HG02798 (cell line): ENCODE data around the gene ADPRHL1.
"Not testable (repeated sequence)": the region's sequence is repeated elsewhere in the genome, so short reads cannot be mapped to it uniquely, and the experiment has no call there.

Experiments
- ATAC-seq: cut with Tn5 transposase; IDR thresholded peaks from one replicate; pipeline ENCODE4 v1.9.1; 2021; ENCODE audit warnings: mild to moderate bottlenecking; ENCODE audit not compliant: unreplicated experiment, poor library complexity

The ADPRHL1 gene

GRCh38 chr13:113483081-113483480 is 29.8 kb upstream of the ADPRHL1 start:
- ATAC-seq, result no peak

GRCh38 chr13:113479179-113479578 is 25.9 kb upstream of the ADPRHL1 start:
- no peak for ATAC-seq

- no peak for ATAC-seq
Observed at GRCh38 chr13:113477724-113478123, 24.4 kb upstream of the ADPRHL1 start.

GRCh38 chr13:113476811-113477210 is 23.5 kb upstream of the ADPRHL1 start:
- no peak for ATAC-seq

DNA sequence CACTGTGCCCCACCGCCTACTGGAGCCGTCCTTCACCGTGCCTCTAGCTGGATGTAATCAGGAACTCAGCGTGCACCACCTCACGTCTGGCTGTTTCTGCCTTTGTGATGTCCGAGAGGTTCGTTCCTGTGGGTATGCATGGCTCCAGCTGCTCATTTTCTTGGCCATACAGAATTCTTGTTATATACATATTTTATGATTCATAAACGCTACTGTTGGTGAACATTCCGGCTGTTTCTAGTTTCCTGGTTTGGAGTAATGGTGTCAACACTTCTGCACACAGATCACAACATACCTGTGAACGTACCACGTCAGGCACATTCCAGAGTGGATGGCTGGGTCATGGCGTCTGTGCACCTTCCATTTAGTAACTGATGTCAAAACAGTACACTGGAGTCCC is 22.6 kb upstream of the ADPRHL1 start:
- no peak for ATAC-seq

- ATAC-seq, result no peak
Observed at GRCh38 chr13:113475280-113475679, 22.0 kb upstream of the ADPRHL1 start.

GRCh38 chr13:113474179-113474578 is 20.9 kb upstream of the ADPRHL1 start:
- ATAC-seq, result no peak

GRCh38 chr13:113472355-113473025 is 19.2 kb upstream of the ADPRHL1 start:
- ATAC-seq, result no peak

DNA sequence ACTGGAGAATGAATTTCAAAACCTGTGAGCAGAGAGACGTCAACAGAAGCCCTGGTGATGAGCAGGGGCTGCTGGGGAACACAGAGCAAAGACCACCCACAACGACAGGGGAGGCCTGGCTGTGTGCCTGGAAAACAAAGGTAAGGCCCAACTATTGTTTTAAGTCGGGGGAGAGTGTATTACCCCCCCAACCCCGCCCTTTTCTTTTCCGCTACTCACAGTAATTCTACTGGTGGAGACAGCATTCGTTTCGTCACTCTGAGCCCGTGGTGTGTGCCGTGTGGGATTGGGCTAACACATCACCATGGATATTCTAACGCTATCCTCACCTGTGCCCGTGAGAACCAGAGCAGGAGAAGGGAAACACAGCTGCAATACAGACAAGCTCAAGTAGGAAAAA is 18.6 kb upstream of the ADPRHL1 start:
- ATAC-seq, result no peak

- not testable (repeated sequence) for ATAC-seq
Observed at GRCh38 chr13:113470635-113471163, 17.4 kb upstream of the ADPRHL1 start.

DNA sequence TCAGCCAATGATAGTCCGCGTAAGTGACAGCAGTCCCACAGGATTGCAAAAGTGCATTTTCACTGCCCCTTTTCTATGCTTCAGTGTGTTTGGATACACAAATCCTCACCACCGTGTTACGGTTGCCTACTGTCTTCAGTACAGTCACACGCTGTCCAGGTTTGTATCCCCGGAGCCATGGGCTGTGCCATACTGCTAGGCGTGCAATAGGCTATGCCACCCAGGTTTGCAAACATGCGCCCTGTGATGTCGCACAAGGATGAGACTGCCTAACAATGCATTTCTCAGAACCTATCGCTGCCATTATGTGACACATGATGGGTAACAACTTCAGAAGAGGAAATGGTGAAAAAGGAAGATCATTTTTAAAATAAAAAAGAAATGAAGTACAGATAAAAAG is 16.8 kb upstream of the ADPRHL1 start:
- no peak for ATAC-seq

DNA sequence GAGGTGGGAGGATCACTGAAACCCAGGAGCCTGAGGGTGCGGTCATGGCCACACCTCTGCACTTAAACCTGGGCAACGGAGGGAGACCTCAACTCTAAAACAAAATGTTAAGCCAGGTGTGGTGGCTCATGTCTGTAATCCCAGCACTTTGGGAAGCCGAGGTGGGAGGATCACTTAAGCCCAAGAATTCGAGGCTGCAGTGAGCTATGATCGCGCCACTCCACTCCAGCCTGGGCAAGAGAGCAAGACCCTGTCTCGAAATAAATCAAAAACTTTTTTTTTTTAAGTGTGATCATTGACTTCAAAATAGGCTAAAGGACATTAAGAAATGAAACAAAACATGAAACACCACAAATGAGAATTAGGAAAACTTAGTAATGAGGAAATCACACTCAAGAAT is 16.3 kb upstream of the ADPRHL1 start:
- ATAC-seq, result no peak

DNA sequence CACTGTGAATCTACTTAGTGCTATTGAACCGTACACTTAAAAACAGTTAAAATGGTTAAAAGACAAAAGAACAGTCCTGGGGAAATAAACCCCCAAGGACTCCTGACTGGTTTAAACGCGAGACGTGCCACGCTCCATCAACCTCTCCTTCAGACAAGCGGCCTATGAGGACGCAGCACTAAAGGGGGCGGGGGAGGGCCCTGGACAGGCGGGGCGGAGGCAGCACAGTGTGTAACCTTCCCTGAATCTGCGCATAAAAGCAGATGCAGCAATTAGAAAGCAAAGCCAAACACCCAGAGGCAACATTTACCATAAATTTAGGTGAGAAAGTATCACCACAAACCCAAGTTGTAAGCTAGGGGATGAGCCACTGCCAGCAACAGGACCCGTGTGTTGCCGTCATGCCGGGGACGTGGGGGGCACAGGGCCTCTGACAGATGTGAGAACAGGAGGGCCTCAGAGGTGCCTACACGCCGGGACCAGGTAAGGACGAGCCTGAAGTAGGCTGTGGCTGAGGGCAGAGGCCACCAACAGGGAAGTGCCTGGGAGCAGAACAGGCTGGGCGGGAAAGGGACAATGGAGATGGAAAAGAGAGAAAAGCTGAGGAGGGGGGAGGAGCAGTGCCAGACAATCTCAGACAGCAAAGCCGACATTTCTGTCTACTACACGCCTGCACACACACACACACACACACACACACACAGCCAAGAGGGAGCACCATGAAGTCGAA is 15.3 kb upstream of the ADPRHL1 start:
- ATAC-seq, result no peak

DNA sequence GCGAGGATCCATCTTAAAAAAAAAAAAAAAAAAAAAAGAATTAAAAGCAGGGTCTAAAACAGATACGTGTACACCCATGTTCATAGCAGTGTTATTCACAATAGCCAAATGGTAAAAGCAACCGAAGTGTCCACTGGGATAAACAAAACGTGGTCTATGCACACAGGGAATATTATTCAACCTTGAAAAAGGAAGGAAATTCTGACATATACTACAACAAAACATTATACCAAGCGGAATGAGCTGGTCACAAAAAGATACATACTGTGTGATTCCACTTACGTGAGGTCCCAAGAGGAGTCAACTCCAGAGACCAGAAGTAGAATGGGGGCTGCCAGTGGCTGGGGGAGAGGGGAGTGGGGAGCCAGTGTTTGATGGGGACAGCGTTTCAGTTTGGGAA is 14.7 kb upstream of the ADPRHL1 start:
- ATAC-seq, result no peak

DNA sequence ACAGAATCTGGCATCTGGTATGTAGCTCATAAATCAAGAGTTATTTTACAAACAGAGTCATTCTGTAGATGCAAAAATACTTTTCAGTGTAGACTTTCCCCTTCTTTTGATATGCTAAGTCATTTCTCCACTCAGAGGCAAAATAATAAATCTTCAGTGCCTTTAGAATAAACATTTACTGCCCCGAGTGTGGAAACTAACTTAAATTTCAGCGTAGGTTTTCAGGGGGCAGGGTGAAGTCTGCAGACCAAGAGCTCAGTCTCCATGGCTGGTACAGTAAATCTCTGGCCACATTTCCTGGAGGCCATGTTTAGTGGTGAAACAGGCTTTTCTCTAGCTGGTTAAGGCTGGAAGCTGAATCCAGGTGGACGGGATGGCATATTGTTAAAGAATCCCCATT is 13.1 kb upstream of the ADPRHL1 start:
- no peak for ATAC-seq

DNA sequence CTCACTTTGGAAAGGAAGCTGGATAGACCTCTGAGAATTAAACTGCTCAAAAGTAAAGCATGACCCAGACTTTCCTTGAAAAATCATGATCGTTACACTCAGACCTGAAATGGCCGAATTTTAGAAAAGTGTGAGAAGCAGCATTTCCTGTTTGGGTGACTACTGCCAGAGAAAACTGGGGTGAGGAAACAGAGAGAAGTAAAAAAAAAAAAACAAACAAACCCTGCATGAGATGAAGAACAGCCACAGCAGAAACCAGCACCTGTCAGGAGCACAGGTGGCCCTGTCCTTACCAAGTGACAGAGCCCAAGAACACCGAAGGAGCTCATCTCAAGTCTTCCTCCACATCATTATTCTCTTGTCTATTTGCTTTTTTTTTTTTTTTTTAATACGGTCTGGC is 12.0 kb upstream of the ADPRHL1 start:
- no peak for ATAC-seq

DNA sequence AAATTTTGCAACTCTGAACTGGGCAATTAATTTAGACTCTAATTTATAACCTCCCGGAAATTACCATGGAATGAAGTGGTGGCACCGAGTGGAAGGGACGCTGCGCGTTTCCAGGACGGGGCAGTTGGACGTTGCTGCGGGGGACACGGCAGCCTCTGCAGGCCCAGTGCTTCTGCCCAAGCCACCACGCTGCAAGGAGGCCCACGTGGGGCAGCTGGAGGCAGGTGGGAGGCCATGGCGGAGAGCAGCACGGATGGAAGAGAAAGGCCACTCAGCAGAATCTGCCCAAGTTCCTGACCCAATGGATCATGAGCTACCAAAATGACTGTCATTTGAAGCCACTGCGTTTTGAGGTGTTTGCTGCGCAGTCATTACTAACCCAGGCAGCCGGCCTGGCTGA is 11.2 kb upstream of the ADPRHL1 start:
- no peak for ATAC-seq

GRCh38 chr13:113461022-113461751 is 7.9 kb upstream of the ADPRHL1 start:
- no peak for ATAC-seq

DNA sequence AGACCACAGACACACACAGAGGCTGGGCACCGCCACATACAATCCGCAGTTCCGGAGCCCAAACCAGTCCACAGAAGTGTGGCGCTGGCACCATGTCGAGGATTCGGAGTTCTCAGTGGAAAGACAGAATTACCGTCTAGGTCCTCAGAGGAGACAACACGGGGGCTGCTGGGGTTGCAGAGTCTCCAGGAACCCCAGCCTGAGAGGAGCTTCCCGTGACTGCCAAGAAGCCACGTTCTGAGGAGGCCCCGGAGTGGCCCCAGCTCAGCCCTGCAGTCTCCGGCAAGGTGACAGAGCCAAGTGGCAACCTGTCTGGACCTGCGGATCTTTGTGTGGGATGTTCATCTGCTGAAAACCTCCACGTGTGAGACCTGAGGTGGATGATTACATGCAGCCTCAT is 7.3 kb upstream of the ADPRHL1 start:
- ATAC-seq, result no peak

GRCh38 chr13:113460064-113460555 is 6.8 kb upstream of the ADPRHL1 start:
- no peak for ATAC-seq
